Measurements from ENCODE around the gene GABRB3. TPM values are rescaled to one million over a fixed set of nuclear protein-coding genes. Genes with fewer than 3 reads are reported as not detected.

Gene GABRB3
- total and polyA plus RNA-seq, 2 donors (not counting 1 experiment from before 2014, with no cell fraction given): 0.07 TPM; not detected in 1

DNA sequence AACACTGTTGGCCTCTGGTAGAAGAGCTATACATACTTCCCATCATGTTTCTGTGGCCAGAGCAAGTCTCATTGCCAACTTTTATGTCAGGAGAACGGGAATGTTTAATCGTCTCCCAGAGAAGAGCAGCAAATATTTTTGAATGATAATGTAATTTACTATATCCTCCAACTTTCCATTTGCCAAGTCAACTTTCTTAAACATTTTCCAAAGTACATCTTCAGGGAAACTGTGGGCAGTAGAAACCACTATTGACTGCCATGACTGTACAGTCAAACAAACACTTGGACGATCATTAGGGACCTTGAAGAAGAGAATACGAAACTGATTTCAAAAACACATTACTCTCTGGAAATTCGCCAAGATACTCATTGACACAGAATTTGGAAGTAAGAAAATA is 201.5 kb downstream of the GABRB3 start:
- Histone ChIP-seq H3K4me2 (replicated peaks; ENCODE audit: low read depth, low read length, poor library complexity, severe bottlenecking) (no peak overlapping the region), H4K20me1 (ENCODE audit: control insufficient read depth, insufficient read depth, low read length, poor library complexity, severe bottlenecking) (no peaks in the 10 kb centered on the region), H3K9ac (ENCODE audit: low read length) (no peak overlapping the region), H3K27ac (ENCODE audit: low read length in 2 of 2) (no peak overlapping the region), H3K36me3 (replicated peaks in 1 of 2; ENCODE audit: control extremely low read depth in 1 of 2, control insufficient read depth in 1 of 2, extremely low read depth in 1 of 2, insufficient read depth in 2 of 2, low read length in 1 of 2) (no peaks in the 10 kb centered on the region), H2AFZ (ENCODE audit: insufficient read depth, low read depth, low read length, poor library complexity, severe bottlenecking) (no peak overlapping the region), H3K9me3 (ENCODE audit: control extremely low read depth in 1 of 3, control insufficient read depth in 2 of 3, insufficient read depth in 1 of 3, low read length in 2 of 3) (peaks cover 0 to 6% (median 0%) of the 10 kb centered on the region in 3 donors), H3K4me1 (ENCODE audit: control insufficient read depth in 2 of 2, insufficient read depth in 2 of 2, low read length in 2 of 2) (no peaks in the 10 kb centered on the region), H3K27me3 (replicated peaks in 1 of 4; ENCODE audit: control extremely low read depth in 1 of 4, control insufficient read depth in 3 of 4, insufficient read depth in 4 of 4, low read length in 3 of 4) (no peaks in the 10 kb centered on the region), H3K79me2 (ENCODE audit: control insufficient read depth, insufficient read depth, low read length) (no peaks in the 10 kb centered on the region), H3K4me3 (ENCODE audit: control extremely low read depth in 1 of 5, extremely low read depth in 1 of 5, insufficient read depth in 1 of 5, low read depth in 2 of 5, low read length in 4 of 5) (no peak overlapping the region)
- Mint-ChIP-seq H3K27ac (no peak overlapping the region), H3K4me1 (no peaks in the 10 kb centered on the region), H3K4me3 (no peak overlapping the region), H3K27me3 (no peaks in the 10 kb centered on the region), H3K9me3 (ENCODE audit: insufficient read depth) (peaks cover 2% of the 10 kb centered on the region)
- intact Hi-C loops (cut with micrococcal nuclease): no loop called here
- DNase-seq: no peak
- CTCF ChIA-PET: no interaction called here
- TF ChIP-seq, protein P1, sequence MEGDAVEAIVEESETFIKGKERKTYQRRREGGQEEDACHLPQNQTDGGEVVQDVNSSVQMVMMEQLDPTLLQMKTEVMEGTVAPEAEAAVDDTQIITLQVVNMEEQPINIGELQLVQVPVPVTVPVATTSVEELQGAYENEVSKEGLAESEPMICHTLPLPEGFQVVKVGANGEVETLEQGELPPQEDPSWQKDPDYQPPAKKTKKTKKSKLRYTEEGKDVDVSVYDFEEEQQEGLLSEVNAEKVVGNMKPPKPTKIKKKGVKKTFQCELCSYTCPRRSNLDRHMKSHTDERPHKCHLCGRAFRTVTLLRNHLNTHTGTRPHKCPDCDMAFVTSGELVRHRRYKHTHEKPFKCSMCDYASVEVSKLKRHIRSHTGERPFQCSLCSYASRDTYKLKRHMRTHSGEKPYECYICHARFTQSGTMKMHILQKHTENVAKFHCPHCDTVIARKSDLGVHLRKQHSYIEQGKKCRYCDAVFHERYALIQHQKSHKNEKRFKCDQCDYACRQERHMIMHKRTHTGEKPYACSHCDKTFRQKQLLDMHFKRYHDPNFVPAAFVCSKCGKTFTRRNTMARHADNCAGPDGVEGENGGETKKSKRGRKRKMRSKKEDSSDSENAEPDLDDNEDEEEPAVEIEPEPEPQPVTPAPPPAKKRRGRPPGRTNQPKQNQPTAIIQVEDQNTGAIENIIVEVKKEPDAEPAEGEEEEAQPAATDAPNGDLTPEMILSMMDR (IDR thresholded peaks at IDR 0.05): no peak
- no peak for TF ChIP-seq EZH2 (IDR thresholded peaks at IDR 0.05; ENCODE audit: borderline replicate concordance, insufficient read depth, low read depth, low read length, poor library complexity, severe bottlenecking)
- ATAC-seq (ENCODE audit: low read depth): no peak
- WGBS (ENCODE audit: insufficient coverage): no CpG with 5 or more reads among the region's 5 CpGs
- POLR2A ChIA-PET: no interaction called here

DNA sequence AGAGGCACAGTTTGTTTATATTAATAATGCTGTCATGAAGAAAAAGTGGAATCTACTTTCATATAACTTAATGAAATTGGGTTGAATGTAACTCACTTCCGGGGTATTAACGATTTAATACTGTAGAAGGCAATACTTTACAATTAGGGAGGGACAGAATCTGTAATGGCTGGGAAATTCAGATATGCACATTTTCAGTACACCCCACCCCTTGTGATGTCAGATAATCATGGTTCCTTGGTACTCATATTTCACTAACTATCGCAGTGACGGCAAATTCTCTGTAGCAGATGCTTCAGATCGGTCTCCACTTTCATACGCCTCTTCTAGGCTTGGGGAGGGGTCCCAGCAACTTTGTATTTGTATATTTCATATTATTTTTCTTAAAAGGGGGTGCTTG is 207.3 kb downstream of the GABRB3 start:
- H3K79me2 ChIP-seq (ENCODE audit: control insufficient read depth, insufficient read depth, low read length): no peaks in the 10 kb centered on the region
- H3K27ac Mint-ChIP-seq: no peak overlapping the region
- no peak for TF ChIP-seq EZH2 (IDR thresholded peaks at IDR 0.05; ENCODE audit: borderline replicate concordance, insufficient read depth, low read depth, low read length, poor library complexity, severe bottlenecking)
- TF ChIP-seq, protein P1 (IDR thresholded peaks at IDR 0.05): no peak
- CTCF ChIA-PET: interaction anchor here (0.5 kb wide), 1 partner anchor 145 kb away, joined by 3 read pairs; no protein-coding TSS in a partner anchor
- H3K27me3 Mint-ChIP-seq: no peaks in the 10 kb centered on the region
- no peak overlapping the region for H3K4me3 Mint-ChIP-seq
- H3K4me1 ChIP-seq (ENCODE audit: control insufficient read depth in 2 of 2, insufficient read depth in 2 of 2, low read length in 2 of 2): no peaks in the 10 kb centered on the region
- H3K36me3 ChIP-seq (replicated peaks in 1 of 2; ENCODE audit: control extremely low read depth in 1 of 2, control insufficient read depth in 1 of 2, extremely low read depth in 1 of 2, insufficient read depth in 2 of 2, low read length in 1 of 2): no peaks in the 10 kb centered on the region
- peaks cover 1% of the 10 kb centered on the region for H3K9me3 Mint-ChIP-seq (ENCODE audit: insufficient read depth)
- intact Hi-C loops (cut with micrococcal nuclease): no loop called here
- no peak for DNase-seq
- POLR2A ChIA-PET: no interaction called here
- no peaks in the 10 kb centered on the region for H4K20me1 ChIP-seq (ENCODE audit: control insufficient read depth, insufficient read depth, low read length, poor library complexity, severe bottlenecking)
- ATAC-seq (ENCODE audit: low read depth): no peak
- no CpG with 5 or more reads among the region's 6 CpGs for WGBS (ENCODE audit: insufficient coverage)
- no peak overlapping the region for H3K27ac ChIP-seq (ENCODE audit: low read length in 2 of 2)
- peaks cover 0 to 9% (median 0%) of the 10 kb centered on the region in 3 donors for H3K9me3 ChIP-seq (ENCODE audit: control extremely low read depth in 1 of 3, control insufficient read depth in 2 of 3, insufficient read depth in 1 of 3, low read length in 2 of 3)
- no peaks in the 10 kb centered on the region for H3K4me1 Mint-ChIP-seq
- H3K4me2 ChIP-seq (replicated peaks; ENCODE audit: low read depth, low read length, poor library complexity, severe bottlenecking): no peak overlapping the region
- H3K27me3 ChIP-seq (replicated peaks in 1 of 4; ENCODE audit: control extremely low read depth in 1 of 4, control insufficient read depth in 3 of 4, insufficient read depth in 4 of 4, low read length in 3 of 4): no peaks in the 10 kb centered on the region
- H2AFZ ChIP-seq (ENCODE audit: insufficient read depth, low read depth, low read length, poor library complexity, severe bottlenecking): no peak overlapping the region
- H3K4me3 ChIP-seq (ENCODE audit: control extremely low read depth in 1 of 5, extremely low read depth in 1 of 5, insufficient read depth in 1 of 5, low read depth in 2 of 5, low read length in 4 of 5): no peak overlapping the region
- H3K9ac ChIP-seq (ENCODE audit: low read length): no peak overlapping the region

All from B cell (primary cell).